ENCODE data around the gene CCNYL1. TPM values are rescaled to one million over a fixed set of nuclear protein-coding genes. Genes with fewer than 3 reads are reported as not detected.
A peak's percentile ranks its signal among the peaks of the same experiment; 100 is the strongest.

Gene CCNYL1
- total RNA-seq, 3 donors from 2014 or later (not counting 1 experiment from before 2014, with no cell fraction given) = 7.9 to 11.7 (median 10.2) TPM

DNA sequence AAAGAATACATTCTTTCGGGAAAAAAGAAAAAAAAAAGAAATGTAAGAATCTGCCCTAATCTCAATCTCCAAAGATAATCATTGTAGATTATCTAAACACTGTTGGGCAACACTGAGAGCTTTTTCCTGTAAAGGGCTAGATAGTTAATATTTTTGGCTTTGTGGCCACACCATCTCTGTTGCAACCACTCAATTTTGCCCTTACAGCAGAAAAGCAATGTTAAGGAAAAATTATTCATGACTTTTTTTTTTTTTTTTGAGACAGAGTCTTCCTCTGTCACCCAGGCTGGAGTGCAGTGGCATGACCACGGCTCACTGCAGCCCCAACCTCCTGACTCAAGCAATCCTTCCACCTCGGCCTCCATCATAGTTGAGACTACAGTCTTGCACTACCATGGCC is 75.6 kb downstream of the CCNYL1 start:
- 73% methylated on average over 2 of the region's 3 CpGs for WGBS (ENCODE audit: insufficient coverage)
- Histone ChIP-seq H3K36me3 (ENCODE audit: control insufficient read depth, insufficient read depth, low read length) (no peaks in the 10 kb centered on the region), H3K27me3 (ENCODE audit: control insufficient read depth, insufficient read depth, low read length) (no peaks in the 10 kb centered on the region), H3K4me1 (ENCODE audit: control insufficient read depth, insufficient read depth, low read length) (no peaks in the 10 kb centered on the region), H3K27ac (ENCODE audit: low read length) (no peak overlapping the region), H3K9me3 (ENCODE audit: control insufficient read depth, insufficient read depth, low read length) (no peaks in the 10 kb centered on the region), H3K4me3 (ENCODE audit: low read length) (no peak overlapping the region)
- H3K27me3 Mint-ChIP-seq (ENCODE audit: low read depth in 2 of 2) = peaks cover 8 to 12% of the 10 kb centered on the region in 2 donors
- DNase-seq (no peak), ATAC-seq (peak in 1 of 3 donors; percentile 37)
- no peak for TF ChIP-seq CTCF (IDR thresholded peaks at IDR 0.05)
- H3K4me1 Mint-ChIP-seq = peaks cover 0 to 4% of the 10 kb centered on the region in 2 donors
- intact Hi-C loops (cut with micrococcal nuclease) = no loop called here
- H3K27ac Mint-ChIP-seq = no peak overlapping the region
- no peaks in the 10 kb centered on the region for H3K36me3 Mint-ChIP-seq
- H3K9me3 Mint-ChIP-seq = no peaks in the 10 kb centered on the region
- no peak overlapping the region for H3K4me3 Mint-ChIP-seq

GRCh38 chr2:207787800-207788199 is 76.4 kb downstream of the CCNYL1 start:
- WGBS (ENCODE audit: insufficient coverage) = 82% methylated on average over 3 of the region's 4 CpGs
- ATAC-seq (no peak), DNase-seq (no peak)
- Histone ChIP-seq H3K36me3 (ENCODE audit: control insufficient read depth, insufficient read depth, low read length) (no peaks in the 10 kb centered on the region), H3K9me3 (ENCODE audit: control insufficient read depth, insufficient read depth, low read length) (no peaks in the 10 kb centered on the region), H3K27me3 (ENCODE audit: control insufficient read depth, insufficient read depth, low read length) (no peaks in the 10 kb centered on the region), H3K4me1 (ENCODE audit: control insufficient read depth, insufficient read depth, low read length) (no peaks in the 10 kb centered on the region), H3K27ac (ENCODE audit: low read length) (no peak overlapping the region), H3K4me3 (ENCODE audit: low read length) (no peak overlapping the region)
- Mint-ChIP-seq H3K4me3 (no peak overlapping the region), H3K4me1 (peaks cover 0 to 4% of the 10 kb centered on the region in 2 donors), H3K9me3 (no peaks in the 10 kb centered on the region), H3K27ac (no peak overlapping the region), H3K27me3 (ENCODE audit: low read depth in 2 of 2) (peaks cover 8 to 9% of the 10 kb centered on the region in 2 donors), H3K36me3 (no peaks in the 10 kb centered on the region)
- no peak for TF ChIP-seq CTCF (IDR thresholded peaks at IDR 0.05)
- intact Hi-C loops (cut with micrococcal nuclease) = no loop called here

- H3K4me1 ChIP-seq (ENCODE audit: control insufficient read depth, insufficient read depth, low read length) = no peaks in the 10 kb centered on the region
- intact Hi-C loops (cut with micrococcal nuclease) = no loop called here
- no peak for TF ChIP-seq CTCF (IDR thresholded peaks at IDR 0.05)
- no peak for DNase-seq
- H3K9me3 ChIP-seq (ENCODE audit: control insufficient read depth, insufficient read depth, low read length) = no peaks in the 10 kb centered on the region
- no peak overlapping the region for H3K4me3 ChIP-seq (ENCODE audit: low read length)
- H3K27ac Mint-ChIP-seq = no peak overlapping the region
- no peaks in the 10 kb centered on the region for H3K27me3 ChIP-seq (ENCODE audit: control insufficient read depth, insufficient read depth, low read length)
- H3K4me3 Mint-ChIP-seq = no peak overlapping the region
- ATAC-seq = no peak
- no peaks in the 10 kb centered on the region for H3K36me3 ChIP-seq (ENCODE audit: control insufficient read depth, insufficient read depth, low read length)
- H3K36me3 Mint-ChIP-seq = no peaks in the 10 kb centered on the region
- H3K27me3 Mint-ChIP-seq (ENCODE audit: low read depth in 2 of 2) = peaks cover 8 to 9% of the 10 kb centered on the region in 2 donors
- H3K4me1 Mint-ChIP-seq = peaks cover 0 to 4% of the 10 kb centered on the region in 2 donors
- 97% methylated on average over 1 of the region's 1 CpG for WGBS (ENCODE audit: insufficient coverage)
- H3K9me3 Mint-ChIP-seq = no peaks in the 10 kb centered on the region
- no peak overlapping the region for H3K27ac ChIP-seq (ENCODE audit: low read length)
These were observed 79.5 kb downstream of the CCNYL1 start for GRCh38 chr2:207790898-207791297.

DNA sequence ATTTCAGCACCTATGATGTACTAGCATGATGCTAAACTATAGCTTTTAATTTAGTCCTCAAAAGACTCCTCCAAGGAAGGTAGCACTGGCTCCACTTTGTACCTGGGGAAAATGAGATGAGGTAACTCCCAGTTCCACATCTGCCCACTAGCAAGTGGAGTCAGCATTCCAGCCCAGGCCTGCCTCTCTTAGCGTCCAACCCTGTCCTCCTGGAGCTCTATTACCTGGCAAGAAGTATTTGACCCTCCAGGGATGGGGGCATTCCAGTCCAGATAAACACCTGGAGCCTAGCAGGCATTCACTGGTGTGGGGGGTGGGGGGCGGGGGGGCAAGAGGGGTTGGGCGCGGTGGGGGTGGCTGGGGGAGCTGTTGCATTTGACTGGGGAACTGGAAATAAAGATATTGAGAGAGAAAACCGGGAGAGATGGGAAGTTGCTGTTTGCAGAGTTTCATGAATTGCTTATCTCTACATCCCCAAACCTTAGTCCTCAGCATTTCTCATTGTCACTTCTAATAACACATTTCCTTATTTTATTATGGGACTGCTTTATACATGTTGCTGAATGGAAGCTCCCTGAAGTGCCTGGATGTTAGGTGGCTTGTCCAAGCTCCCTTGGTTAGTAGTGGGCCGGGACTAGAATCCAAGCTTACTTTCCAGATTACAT is 80.3 kb downstream of the CCNYL1 start:
- Histone ChIP-seq H3K36me3 (ENCODE audit: control insufficient read depth, insufficient read depth, low read length) (no peaks in the 10 kb centered on the region), H3K9me3 (ENCODE audit: control insufficient read depth, insufficient read depth, low read length) (no peaks in the 10 kb centered on the region), H3K4me1 (ENCODE audit: control insufficient read depth, insufficient read depth, low read length) (no peaks in the 10 kb centered on the region), H3K27me3 (ENCODE audit: control insufficient read depth, insufficient read depth, low read length) (no peaks in the 10 kb centered on the region), H3K4me3 (ENCODE audit: low read length) (no peak overlapping the region), H3K27ac (ENCODE audit: low read length) (no peak overlapping the region)
- intact Hi-C loops (cut with micrococcal nuclease) = no loop called here
- Mint-ChIP-seq H3K4me3 (no peak overlapping the region), H3K9me3 (no peaks in the 10 kb centered on the region), H3K27me3 (ENCODE audit: low read depth in 2 of 2) (peaks cover 8 to 9% of the 10 kb centered on the region in 2 donors), H3K27ac (no peak overlapping the region), H3K4me1 (peaks cover 0 to 4% of the 10 kb centered on the region in 2 donors), H3K36me3 (no peaks in the 10 kb centered on the region)
- TF ChIP-seq CTCF (IDR thresholded peaks at IDR 0.05) = no peak
- 100% methylated on average over 1 of the region's 6 CpGs for WGBS (ENCODE audit: insufficient coverage)
- ATAC-seq = no peak
- DNase-seq = no peak

All from natural killer cell (primary cell).